Embryonic facial prominence (tissue), 1 donor: ENCODE data around the gene POLG.

ENCODE experiments used
- DNase-seq: peaks from one replicate; pipeline ENCODE4 v3.0.0-alpha.2; 2016; ENCODE audit errors: extremely low spot score

The POLG gene

DNA sequence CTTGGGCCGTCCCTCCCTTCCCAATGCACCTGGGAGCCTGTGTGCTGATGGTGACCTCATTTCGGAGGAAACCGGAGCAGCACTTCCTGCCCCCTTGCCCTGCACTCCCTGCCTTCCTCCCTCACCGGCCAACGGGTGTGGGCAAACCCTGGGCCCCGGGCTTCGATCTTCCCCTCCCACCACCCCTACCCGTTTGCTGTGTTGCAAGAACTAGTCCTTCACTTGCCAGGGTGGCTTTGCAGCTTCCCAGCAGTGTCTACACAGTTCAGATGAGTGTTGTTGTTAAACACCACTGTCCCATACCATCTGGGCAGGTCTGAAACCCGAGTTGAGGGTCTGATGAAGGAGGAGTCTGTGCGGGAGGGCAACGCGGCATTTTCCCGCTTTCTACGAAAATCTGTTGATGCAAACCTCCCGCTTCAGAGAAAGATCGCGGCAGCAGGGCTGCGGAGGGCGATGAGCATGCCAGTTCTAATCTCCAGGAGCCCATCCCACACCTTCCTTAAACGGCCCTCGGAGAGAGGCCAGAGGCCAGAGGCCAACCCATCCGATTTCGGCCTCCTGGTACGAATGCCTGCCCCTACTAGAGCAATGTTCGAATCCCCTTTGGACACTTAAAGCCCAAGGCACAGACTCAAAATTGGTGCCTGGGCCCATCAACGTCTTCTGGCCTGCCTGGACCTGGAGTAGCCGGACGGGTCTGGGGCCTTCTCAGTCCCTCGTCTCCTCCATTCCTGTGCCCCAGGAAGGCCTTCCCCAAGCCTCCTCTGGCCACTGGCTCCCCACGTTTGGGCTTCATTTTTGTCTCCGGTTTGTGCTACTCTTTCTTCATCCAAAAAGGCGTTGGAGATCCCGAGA lies 35.7 kb upstream of the POLG start:
- DNase-seq: no peak

DNA sequence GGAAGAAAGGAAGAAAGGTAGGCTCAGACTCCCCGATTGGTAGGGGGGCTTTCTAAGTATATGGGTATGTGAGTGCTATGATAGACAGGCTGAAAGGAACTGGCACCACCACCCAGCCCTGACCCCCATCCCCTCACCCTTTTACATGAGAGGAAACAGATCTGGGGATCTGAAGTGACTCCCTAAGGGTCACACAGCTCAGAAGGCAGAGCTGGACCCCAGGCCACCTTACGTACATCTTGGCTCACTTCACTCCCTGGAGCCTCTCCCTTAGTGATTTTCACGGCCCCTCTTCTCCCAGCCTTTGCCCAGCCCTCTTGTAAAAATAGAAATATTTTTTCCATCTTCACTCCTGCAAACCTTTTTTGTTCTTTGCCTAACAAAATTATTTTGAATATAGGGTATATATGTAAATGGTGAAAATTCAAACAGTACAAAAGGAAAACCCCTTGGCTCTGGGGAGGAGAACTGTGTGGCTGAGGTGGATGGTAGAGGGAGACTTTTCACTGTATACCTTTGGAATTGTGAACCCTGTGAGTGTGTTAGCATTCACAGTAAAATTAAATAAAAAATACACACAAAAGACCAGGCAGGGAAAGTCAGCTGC lies 34.8 kb upstream of the POLG start:
- no peak for DNase-seq

DNA sequence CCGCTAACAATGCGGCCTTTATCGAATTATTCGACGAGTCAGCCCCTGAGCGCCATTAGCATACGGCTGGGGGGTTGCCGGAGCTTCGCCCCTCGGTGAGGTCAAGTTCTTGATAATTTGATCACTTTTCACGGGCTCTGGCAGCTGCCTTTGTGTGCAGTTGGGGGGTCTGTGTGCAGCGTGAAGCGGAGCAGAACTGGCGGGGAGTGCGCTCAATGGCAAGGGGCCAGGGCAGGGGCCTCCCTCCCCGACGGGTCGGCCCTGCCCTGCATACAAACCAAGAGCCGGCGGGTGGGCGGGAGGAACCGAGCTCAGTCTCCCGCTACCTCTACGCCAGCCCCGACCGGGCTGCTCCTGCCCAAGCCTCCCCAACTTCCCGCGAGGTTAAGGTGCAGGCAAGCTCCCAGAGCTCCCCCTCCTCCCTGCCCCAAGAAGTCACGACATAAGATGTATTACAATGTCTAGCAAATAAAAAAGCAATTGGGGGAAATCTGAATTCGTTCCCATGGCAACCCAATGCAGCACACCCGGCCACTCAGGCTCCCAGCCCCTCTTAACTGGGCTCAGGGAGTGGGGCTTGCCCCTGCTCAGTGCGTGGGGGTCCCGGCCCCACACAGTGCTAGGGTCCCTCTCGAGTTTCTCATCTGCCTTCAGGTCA lies 34.1 kb upstream of the POLG start:
- no peak for DNase-seq

DNA sequence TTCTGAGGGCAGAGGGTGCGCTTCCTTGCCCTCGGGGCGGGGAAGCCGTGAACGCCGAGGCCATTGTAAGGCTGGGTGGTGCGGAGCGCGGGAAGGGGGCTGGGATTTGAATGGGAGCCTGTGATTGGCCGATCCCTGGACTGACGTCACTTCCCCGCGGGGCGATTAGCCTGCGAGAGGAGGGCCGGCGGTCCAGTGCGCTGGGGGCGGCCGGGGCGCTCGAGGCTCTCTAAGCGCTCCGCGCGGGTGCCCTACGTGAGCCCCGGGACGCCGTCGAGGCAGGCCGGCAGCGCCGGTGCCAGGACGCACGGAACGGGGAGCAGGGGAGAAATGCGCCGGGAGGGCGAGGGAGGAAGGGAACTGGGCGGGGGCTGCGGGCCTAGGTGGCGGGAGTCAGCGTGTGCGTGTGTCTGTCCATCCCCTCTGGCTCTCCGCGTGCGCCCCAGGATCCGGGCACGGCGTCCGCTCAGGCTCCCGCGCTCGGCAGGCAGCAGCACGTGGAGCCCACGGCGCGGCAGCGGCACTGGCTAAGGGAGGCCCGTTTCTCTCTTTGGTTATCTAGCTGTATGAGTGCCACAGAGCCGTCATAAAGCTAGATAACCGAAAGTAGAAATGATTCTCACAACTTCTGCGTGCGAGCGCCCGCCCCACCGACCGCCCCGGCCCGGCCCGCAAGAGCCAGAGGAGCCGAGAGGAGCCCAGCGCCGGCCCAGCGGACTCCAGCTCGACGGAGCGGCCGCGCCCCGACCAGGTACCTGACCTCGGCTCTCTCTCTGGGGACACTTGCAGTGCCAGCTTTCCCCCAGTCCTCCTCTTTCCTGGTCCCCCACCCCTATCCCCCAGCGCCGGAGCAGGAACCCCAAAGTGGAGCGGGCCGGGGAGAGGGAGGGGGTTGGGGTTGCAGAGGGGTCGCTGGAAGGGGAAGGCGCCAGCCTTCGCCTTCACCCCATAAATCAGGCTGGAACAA lies 33.1 kb upstream of the POLG start:
- DNase-seq: no peak

DNA sequence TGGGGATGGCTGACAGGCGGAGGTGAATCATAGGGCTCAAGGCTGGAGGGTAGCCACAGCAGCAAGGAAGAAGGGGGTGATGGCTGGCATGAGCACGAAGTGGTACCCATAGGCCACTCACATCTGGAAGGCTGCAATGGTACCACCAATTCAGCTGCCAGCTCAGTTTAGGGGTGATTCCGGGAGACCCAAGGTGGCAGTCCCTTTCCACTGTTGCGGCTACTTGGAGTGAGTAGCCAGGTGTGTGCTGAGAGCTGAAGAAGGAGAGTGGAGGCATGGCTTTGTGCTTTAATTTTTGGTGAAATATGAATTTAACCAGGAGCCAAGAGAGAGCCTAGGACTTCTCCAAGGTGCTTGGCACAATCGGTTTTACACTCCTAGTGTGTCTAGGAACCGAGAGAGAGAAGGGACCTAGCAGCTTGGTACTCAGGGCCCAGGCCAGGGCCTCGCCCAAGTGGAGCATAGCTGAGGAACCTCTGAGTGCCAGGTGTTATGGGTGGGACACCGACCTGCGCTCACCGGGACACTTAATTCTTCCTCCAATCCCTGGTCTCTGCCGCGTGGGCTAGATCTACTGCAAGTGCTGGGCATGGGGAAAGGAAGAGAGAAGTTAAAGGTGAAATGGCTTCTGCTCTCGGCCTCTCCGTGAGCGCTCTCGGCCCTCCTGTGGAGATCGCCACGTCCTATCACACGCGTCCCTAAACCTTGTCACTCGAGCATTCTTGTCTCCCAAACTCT lies 32.2 kb upstream of the POLG start:
- DNase-seq: no peak

DNA sequence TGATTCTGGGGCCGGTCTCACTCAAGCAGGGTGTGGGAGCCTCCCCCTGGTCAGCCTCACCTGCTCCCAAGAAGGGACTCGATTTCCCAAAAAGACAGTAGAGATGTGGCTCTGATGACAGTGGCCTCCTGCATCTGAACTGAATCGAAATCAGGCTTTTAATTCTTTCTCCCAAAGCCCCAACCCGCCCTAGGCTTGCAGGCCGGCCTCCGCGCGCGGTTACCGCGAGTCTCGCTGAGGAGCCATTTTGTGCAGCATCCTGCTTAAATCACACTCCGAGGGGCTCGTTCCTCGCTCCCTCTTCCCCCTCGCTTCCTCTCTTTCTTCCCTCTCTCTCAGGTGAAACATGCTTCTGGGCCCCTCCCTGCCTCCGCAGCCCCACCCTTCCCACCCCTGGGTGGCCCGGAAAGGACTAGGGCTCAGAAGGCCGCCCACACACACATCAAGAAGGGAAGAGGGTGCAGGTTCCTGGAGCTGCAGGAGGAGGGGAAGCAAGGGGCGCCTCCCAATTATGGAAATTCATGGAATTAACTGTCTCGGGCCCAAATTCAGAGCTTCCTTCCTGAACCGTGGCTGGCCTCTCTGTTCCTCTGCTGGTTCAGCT lies 30.9 kb upstream of the POLG start:
- no peak for DNase-seq

DNA sequence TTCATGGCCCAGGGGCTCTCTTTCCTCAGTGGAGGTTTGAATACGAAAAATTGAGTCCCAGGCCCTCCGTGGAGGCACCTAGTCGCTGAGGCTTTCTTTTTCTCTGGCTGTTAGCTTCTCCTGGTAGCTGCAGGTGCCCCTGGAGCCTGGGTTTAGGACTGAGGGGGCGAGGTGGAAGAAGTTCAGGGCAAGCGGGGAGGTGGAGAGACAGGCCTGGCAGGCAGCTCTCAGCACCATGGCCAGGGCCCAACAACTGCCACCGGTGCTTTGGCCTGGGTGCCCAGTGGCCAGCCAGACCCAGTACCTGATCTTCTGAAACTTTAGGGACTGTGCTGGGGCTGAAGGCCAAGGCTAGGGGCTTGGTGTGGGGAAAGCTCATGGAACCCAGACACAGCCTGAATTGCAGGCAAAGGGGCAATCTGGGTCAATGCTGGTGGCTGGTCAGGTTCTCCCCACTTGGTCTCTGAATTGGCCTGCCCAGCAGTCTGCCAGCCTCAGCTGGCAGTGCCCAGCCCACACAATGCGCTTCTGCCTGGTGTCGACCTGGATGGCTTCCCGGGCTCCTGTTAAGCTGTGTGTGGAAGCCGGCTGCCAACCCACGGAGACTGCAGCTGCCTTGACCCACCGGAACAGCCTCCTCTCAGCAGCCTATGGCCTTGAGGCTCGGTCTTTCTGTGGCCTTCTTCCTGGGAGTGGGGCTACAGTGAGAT lies 30.3 kb upstream of the POLG start:
- no peak for DNase-seq

DNA sequence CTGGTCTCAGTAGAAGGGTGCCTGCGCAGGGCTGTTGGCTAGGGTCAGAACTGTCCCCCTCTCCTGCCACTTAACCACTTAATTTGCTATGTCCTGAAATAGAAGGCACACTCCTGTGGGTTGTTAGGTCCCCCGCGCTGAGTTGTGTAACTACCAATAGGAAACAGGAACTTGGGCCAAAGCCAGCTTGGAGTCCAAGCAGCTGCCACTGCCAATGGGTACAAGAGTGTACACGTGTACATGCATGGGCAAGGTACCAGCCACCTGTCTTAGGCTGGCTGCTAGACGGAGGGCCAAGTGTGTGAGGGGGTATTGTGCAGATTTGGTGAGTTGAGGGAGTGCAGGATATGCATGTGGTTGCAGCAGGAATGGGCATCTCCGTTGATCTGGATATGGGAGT lies 29.7 kb upstream of the POLG start:
- no peak for DNase-seq

DNA sequence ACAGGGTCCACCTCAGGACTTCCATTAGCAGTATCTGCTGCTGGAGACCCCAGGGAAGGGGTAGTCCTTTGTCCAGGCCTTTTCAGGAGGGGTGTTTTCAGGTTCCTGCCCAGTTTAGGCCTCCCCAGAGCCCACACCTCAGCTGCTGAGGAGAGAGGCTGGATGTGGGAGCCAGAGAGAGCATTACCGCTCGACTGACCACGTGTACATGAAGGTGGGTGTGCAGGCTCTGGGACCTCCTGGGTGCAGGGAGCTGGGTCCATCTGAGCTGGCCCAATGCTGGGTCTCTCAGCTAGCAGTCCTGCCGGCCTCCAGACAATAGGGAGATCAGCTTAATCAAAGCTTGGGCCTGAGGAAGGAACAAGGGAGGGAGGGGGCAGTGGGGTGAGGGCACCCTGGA lies 29.1 kb upstream of the POLG start:
- no peak for DNase-seq

DNA sequence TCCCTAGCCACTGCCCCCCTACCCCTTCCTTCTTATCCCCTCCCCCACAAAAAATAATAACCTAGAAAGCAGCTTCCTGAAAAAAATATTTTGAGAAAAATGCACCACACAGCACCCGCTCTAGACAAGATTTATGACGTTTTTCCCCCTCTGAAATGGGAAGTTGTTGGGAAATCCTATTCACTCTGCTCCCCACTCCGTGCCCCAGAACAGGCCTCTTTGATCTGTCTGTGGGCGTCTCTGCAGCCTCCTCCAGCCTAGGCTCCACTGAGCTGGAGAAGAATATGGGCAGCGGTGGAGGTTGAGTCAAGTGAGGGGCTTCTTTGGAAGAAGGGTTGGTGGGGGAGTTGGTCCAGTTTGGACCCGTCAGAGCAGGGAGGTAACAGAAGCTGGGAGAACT lies 28.5 kb upstream of the POLG start:
- no peak for DNase-seq

DNA sequence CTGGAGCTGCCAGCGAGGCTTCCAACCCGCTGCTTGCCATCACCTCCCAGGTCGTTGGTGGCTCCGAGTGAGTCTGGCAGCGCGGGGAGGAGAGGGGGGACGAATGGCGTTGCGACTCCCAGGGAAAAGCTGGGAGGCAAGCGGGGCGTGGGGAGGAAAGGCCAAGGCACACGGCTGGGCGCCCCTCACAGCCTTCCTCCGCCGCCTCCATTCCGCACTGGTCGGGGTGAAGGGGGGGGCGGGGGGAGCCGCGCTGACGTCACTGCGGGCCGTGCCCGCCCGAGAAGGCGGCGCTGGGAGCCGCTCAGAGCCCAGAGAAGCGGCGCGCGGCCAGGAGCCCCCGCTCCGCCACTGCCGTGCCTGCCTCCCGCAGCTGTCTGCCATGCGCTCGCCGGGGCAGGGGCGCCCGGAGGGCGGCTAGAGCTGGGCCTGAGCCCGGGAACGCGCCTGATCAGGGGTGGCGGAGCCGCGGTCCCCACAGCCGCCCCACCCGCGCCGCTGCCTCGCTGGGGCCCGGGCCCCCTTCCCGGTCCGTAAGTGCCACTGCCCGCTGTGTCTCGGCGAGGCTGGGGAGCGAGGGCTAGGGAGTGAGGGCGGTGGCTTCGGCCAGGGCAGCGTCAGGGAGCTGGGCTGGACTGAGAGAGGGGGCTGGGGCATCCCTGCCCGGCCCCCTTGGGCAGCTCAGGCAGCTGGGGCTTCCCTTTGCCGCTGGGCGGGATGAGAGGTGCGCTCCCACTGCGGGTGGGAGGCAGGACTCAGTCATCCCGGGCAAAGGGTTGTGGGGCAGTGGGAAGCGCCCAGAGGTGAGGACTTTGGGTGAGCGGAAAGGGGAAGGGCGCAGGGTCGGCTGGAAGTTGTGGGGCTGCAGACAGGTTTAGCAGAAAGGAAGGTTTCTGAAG lies 27.8 kb upstream of the POLG start:
- DNase-seq: no peak

DNA sequence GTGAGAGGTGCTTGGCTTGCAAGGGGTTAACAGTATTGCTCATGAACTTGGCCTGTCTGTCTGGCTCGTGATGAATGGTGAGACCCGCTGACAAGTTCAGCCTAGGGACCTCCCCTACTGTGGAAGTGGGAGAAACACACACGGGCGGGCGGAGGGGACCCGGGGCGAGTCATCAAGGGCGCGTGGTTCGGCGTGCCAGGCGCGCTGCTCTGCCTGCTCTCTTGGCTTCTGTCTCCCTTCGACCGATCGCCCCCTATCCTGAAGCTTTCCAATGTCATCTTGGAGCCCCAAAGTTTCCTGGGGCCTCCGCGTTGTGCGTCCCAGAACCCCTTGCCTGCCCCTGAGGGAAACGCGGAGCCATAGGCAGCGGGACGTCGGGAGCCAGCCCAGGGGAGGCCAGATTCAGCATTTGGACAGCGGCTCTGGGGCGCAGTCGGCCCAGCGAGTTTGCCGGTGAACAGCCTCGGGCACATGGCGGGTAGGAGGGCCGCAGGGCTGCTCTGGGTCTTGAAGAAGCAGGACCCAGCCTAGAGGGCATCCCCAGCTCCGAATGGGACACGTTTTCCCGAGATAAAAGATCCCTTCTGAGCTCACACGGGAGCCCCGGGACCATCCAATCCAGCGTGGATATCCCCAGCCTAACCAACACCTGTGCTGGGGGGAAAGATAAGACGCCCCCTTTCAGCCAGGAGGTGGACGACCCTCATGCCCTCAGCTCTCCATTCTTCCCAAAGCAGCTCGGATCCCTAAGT lies 27.0 kb upstream of the POLG start:
- peak; percentile 44 for DNase-seq

DNA sequence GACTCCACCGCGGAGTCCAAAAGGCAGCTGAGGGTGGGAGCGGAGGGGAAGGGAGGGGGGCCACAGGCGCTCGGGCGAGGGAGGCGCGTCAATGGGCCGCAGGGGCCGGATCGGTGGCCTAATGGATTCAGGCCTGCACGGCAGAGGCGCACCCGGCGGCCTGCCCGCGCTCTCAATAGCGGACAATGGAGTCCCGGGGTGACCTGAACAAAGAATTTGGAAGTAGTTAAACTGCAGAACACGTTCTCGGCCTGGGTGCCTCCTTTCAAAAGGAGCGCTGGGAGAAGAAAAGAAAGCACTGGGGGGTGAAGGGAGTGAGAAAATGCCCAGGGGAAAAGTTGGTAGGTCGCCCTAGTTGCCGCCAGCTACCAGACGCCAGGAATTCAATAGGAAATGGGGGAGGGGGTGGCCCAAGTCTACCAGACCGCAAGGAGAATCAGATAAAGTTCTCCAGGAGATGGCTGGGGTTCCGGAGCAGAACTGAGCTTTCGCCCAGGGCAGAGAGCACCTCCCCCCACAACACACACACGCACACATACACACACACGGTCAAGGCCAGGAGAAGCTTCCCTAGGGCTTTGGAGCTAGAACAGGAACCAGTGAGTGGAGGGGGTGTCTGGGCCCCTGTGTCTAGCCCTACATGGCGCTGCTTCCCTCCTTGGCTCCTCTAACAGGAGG lies 25.8 kb upstream of the POLG start:
- DNase-seq: no peak

DNA sequence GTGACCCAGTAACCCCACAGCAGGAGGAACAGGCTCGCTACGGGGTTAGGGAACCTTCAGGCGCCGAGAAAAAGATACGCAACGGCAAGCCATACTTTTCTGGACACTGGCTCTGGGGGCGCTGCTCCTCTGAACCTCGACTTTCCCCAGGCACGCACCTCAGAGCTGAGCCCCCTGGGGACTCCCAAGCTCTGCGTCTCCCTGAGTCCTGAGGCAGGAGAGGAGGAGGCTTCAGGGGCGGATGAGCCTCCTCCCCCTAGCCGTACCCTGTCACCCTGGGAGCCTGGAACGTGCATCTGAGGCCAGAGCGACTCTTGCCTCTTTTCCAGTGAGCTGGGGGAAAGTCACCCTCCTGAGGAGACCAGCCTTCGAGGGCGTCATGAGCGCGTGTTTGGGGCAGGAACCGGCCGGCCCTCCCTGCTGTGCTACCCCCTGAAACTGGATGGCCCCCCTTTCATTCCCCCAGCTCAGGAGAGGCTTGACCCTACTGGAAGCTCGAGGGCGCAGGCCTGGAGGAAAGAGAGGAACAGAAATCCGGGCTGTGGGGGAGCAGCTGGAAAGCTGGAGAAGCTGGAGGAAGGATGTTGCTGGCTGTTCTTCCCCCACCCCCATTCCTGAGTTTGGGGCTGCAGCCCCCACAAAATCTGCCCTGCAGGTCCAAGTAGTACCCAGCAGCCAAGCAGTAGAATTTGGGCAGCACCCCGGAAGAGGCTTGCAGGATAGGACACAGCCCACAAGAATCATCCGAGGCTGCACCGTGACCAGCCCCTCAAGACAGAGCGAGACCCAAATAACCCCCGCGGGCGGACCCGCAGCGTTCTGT lies 25.1 kb upstream of the POLG start:
- no peak for DNase-seq

DNA sequence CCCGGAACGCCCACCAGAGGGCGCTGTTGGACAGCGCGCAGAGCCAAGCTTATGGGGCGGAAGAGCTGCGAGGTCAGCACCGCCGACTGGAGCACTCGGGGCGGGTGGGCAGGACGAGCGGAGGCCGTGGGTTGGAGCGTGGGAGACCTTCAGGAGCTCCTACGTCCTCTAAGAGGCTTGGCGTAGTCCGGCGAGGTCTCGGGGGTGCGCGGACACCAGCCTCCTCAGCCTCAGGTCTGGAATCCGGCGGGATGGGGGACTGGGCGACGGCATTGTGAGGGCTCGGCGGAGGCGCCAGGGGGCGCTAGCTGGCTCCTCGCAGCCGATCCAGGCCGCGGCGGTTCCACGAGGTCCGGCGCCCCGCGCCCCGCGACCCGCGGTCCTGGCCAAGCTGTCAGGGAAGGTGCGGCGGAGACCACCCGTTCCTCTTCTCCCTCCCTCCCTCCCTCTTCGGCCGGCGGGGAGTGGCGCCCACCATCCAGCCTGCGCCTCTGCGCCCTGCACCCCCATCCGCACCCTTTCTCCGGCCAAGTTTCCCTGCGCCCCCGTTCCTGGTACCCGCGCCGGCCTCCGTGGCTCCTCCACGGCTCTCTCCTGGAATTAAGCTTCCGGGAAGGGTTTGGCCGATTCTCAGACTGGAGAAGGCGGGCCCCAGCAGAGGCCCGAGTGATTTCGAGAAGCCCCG lies 24.3 kb upstream of the POLG start:
- DNase-seq: peak; percentile 50

DNA sequence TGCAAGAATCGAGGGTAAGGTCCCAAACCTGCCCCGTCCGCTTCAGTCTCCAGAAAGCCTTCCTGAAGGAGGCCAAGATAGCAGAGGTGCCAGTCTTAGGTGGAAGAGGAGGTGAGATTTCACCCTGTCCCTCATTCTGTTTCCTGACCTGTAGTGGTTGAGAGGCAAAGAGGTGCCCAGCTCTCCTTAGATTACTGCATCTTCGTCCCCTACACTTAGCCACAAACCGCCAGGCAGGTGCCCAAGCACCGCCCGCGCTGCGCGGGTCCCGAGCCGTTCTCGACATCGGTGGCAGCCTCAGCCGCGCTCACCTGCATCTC lies 23.8 kb upstream of the POLG start:
- no peak for DNase-seq
